Measurements from ENCODE around the gene BASP1. TPM values are rescaled to one million over a fixed set of nuclear protein-coding genes. Genes with fewer than 3 reads are reported as not detected.
"Not testable (repeated sequence)": the region's sequence is repeated elsewhere in the genome, so short reads cannot be mapped to it uniquely, and the experiment has no call there.

BASP1 gene
- total RNA-seq, 1 experiment from 2014 or later, result 124 TPM

- not testable (repeated sequence) for DNase-seq (ENCODE audit: low read depth)
Measured at GRCh38 chr5:17191574-17191973, 25.9 kb upstream of the BASP1 start.

GRCh38 chr5:17192191-17192590, 25.2 kb upstream of the BASP1 start:
- DNase-seq (ENCODE audit: low read depth), result no peak

DNA sequence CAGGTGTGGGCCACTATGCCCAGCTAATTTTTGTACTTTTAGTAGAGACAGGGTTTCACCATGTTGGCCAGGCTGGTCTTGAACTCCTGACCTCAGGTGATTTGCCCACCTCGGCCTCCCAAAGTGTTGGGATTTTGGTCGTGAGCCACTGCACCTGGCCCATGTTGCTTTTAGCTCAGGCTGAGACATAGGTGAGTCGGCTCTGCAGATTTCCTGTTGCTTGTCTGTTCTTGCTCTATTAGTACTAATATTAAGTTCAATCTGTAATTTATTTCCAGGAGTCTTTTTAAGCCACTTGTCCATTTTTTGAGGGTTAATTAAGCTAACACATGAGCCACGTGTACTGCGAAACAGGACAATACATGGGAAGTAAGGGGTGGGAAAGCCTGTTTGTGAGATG, 21.4 kb upstream of the BASP1 start:
- no peak for DNase-seq (ENCODE audit: low read depth)

DNA sequence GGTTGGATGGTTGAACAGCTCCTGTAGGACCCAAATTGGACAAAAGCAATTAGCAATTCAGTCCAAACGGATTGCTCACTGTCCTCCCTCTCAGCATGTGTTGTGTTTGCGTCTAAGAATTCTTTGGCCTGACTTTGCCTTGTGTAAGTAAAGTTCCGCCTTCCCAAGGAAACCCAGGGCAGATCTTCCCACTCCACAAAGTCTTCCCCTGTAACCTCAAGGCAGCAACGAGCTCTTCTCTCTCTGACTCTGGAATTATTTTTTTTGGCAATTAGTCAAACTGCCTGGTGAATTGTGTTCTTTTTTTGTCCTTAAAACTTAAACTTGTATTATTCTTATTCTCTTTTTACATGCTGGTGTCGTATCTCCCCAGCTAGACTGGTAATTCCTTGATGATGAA, 20.7 kb upstream of the BASP1 start:
- DNase-seq (ENCODE audit: low read depth), result no peak

DNA sequence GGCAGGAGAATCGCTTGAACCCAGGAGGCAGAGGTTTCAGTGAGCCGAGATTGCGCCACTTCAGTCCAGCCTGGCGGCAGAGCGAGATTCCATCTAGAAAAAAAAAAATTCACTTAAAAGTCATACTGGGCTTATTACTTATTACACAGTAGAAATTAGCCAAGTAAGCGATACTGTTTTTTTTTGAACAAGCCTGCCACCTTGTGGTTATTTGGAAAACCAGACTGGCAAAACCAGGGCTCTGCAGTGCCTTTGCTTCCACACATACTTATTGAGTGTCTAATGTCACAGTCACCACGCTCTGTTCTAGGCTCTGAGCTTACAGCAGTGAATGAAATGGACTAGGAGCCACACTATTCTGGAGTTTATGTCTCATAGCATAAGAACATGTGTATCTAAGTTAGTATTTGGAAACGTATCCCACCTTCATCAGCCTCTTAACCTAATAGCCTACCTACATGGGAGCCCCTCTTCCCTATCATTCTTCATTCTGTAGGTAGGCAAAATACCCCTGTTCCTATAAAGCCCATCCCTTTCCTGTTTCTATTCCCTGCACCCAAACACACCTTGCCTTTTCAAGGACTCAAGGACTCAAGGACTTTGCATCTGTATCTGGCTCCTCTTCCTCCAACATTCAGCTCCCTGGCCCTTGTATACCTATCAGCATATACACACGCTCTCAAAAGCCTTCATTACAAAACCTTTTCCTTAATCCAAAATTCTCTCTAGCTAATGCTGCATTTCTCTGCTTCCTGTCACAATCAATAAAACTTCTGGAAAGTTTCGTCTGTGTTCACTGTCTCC, 13.9 kb upstream of the BASP1 start:
- DNase-seq (ENCODE audit: low read depth), result peak; percentile 54

DNA sequence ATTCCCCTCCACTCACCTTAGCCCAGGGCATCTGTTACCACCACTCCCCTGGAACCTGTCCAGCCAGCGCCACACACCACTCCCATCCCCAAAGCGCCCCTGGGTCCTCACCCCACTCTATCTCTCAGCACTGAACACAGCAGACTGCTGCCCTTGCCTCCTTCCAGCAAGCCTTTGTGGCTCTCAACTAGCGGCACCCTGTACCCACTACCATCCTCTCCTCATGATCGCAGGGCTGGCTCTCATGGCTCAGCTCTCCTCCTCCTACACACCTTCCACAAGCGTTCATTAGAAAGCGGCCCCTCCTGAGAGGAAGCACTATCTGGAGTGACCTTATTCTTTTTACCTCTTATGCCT, 13.3 kb upstream of the BASP1 start:
- DNase-seq (ENCODE audit: low read depth), result no peak

- DNase-seq (ENCODE audit: low read depth), result no peak
Measured at GRCh38 chr5:17206021-17206420, 11.4 kb upstream of the BASP1 start.

DNA sequence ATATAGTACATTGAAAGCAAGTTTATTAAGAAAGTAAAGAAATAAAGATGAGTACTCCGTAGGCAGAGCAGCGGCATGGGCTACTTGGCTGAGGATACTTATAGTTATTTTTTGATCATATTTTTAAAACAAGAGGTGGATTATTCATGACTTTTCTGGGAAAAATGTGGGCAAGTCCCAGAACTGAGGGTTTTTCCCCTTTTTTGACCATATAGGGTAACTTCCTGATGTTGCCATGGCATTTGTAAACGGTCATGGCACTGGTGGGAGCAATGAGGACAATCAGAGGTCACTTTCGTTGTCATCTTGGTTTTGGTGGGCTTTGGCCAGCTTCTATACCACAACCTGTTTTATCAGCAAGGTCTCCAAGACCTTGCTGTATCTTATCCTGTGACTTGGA, 5.2 kb upstream of the BASP1 start:
- no peak for DNase-seq (ENCODE audit: low read depth)

DNA sequence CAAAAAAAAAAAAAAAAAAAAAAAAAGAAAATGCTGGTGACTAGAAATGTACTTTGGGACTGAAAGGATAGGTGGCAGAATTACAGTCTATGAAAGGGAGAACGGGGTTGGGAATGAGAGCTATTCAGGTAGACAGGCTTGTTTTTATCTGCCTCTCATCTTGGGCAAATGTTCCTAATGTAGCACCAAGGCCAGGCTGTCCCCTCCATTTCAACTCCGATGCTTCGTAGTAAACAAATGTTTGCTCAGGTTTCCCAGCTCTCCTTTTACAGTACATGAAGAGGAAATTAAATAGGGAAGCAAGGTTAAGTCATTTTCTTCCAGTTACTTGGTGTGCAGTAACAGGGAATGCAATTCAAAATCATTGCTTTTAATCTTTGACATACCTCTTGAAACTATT, 4.4 kb upstream of the BASP1 start:
- DNase-seq (ENCODE audit: low read depth), result no peak

- no peak for DNase-seq (ENCODE audit: low read depth)
Measured at GRCh38 chr5:17213938-17214337, 3.5 kb upstream of the BASP1 start.

DNA sequence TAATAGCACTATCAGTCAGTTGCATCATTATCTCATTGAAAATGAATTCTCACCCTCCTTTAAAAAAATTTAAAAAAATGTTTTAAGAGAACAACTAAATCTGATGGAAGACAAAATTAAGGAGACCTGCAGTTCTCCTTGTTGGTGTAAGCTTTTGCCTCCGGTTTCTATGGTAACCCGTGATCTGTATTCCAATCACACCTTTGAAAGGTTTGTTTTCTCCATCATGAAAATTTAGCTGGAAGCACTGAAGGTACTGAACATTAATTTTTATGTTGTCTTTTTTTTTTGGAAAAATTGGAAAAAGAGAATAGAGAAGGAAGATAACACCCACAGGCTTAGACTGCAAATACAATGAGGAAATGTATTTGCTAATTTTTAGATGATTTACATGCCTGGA, 2.5 kb upstream of the BASP1 start:
- no peak for DNase-seq (ENCODE audit: low read depth)

DNA sequence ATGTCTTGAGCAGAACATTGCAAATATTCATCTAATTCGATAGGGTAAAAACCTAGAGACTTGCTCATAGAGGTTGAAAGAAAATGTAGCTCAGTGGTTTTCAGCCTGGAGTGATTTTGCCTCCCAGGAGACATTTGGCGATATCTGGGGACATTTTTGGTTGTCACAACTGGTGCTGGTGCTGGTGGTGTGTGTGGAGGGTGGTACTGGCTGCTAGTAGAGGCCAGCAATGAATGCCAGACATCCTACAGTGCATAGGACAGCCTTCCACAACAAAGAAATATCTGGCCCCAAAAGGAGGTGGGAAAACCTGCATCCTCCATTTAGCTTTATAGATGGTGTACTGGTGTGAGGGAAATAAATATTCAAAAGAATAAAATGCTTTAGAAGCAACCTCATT, 2.1 kb upstream of the BASP1 start:
- no peak for DNase-seq (ENCODE audit: low read depth)

DNA sequence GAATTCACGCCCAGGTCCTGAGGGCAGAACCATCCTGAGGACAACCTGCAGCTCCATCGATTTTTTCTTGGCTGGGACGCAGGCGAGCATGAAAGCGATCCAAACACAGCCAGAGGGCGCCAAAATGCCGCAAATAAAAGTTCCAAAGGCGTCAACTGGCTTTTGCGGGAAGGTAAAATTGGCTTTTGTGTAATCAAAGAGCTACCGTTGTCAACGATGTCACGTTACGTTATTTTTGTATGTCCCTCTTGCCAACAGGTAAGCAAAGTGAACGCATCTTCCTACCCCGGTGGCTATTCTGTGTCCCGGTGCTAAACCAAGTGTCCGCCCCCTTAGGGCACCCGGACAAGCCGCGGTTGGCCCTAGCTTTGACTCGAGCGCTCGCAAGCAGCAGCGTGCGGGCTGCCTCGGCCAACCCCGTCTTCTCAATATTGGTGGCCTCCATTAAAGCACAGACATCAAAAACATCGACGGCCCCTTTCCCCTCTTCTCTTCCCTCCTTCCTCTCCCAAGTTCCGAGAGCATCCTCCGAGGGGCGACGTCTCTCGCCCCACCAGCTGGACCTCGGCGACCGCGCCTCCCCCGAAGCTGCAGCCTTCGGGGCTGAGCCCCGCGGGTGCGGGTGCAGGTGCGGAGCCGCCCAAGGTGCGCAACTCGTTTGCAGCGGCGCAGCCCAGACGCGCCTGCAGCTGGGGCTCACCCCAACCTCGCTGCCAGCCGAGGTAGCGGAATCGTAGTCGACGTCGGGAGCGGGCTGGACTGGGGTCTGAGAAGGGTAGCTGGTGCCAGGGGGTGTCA, 1.1 kb upstream of the BASP1 start:
- peak; percentile 83 for DNase-seq (ENCODE audit: low read depth)

GRCh38 chr5:17216974-17217492, 398 bp upstream of the BASP1 start:
- peak; percentile 49 for DNase-seq (ENCODE audit: low read depth)

DNA sequence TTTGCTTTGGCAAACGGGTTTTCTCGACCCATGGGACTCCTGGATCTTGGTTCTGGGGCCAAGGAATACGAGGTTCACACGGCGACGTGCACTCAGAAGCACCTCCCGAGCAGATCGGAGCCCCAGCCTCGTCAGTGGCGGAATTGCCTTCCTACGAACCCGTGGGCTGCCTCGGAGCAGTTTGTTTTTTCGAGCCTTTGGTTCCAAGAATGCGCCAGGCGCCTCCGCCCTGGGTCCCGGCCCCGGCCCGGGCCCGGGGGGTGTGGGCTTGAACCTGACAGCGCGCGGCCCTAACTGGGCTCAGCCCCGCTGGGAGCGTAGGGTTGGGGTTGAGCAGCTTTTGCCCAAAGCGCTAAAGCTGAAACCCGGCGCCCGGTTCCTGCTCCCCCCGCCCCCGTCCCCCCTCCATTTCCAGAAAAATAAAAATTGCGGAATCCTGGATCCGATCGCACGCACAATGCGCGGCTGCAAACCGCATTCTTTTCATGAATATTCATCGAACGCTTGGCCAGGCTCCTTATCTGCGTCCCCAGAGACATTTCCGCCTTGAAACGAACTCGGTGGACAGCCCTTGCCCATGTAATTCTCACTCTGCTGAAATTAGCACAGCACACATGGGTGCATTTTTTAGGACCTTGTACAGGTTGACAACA, 1.0 kb downstream of the BASP1 start:
- DNase-seq (ENCODE audit: low read depth), result peak; percentile 65

- DNase-seq (ENCODE audit: low read depth), result peak; percentile 56
Measured at GRCh38 chr5:17219006-17219422, 1.6 kb downstream of the BASP1 start.

GRCh38 chr5:17219469-17219868, 2.0 kb downstream of the BASP1 start:
- DNase-seq (ENCODE audit: low read depth), result no peak

GRCh38 chr5:17219992-17220391, 2.6 kb downstream of the BASP1 start:
- DNase-seq (ENCODE audit: low read depth), result no peak

DNA sequence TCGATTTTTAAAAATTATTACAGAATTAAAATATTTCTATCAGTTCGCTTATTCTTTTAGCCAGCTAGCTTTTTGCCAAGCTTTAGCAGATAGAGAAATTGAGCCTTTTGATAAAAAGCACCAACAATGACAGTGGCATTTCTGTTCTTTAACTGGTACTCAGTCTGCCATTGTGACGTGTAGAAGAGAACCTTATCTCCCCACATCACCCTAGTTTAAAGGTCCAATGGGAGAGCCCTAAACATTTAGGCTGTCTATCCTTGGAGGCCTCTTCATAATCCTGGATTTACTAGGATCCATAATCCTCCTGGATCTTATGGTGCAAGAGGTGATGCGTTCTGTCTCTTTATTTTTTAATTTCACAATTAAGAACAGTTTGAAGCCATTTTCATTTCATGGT, 3.0 kb downstream of the BASP1 start:
- no peak for DNase-seq (ENCODE audit: low read depth)

GRCh38 chr5:17221843-17222636, 4.6 kb downstream of the BASP1 start:
- DNase-seq (ENCODE audit: low read depth), result peak; percentile 37

DNA sequence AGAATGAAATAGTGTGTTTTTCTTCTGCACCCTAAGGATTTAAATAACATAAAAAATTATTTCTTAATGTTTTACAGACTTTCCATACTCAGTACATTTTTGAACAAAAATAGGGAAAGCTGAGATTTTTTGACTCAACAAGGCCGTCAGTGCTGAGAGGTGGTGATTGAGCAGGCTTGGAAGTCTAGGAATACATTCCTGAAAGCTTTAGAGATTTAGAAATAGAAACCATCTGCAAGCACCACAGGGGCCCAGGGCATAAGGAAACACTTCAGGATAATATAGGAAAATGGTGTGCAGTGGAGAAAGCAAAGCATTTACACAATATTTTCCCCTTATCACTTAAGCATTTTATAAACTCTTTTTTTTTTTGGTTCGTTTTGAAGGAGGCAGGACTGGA, 5.2 kb downstream of the BASP1 start:
- no peak for DNase-seq (ENCODE audit: low read depth)

Data from Daoy (cell line).